MM.1S (cell line): ENCODE data around the gene ZNF618.

Source experiments
- DNase-seq: peaks from one replicate; pipeline ENCODE4 v3.0.0-alpha.2; 2015
- H2AFZ ChIP-seq: fragments of 300-600 bp; sonication (generic); 2 replicates; pipeline ENCODE4 v1.6.0; 2016; ENCODE audit warnings: antibody characterized with exemption, low read length
- H3F3A ChIP-seq: fragments of 300-600 bp; sonication (generic); 2 replicates; pipeline ENCODE4 v1.6.1; 2016; ENCODE audit warnings: mild to moderate bottlenecking, antibody characterized with exemption, low read length, moderate library complexity, mixed read lengths; ENCODE audit not compliant: insufficient read depth
- H3K27ac ChIP-seq: fragments of 300-600 bp; sonication (generic); 2 replicates; pipeline ENCODE4 v1.5.1; 2016; ENCODE audit warnings: mild to moderate bottlenecking, low read length
- H3K27me3 ChIP-seq: fragments of 300-600 bp; sonication (generic); replicated peaks from 2 replicates; pipeline ENCODE4 v1.6.0; 2016; ENCODE audit warnings: low read length; ENCODE audit not compliant: insufficient read depth
- H3K36me3 ChIP-seq: fragments of 300-600 bp; sonication (generic); replicated peaks from 2 replicates; pipeline ENCODE4 v1.6.1; 2016; ENCODE audit warnings: mild to moderate bottlenecking, low read length, mixed read lengths; ENCODE audit not compliant: insufficient read depth
- H3K4me1 ChIP-seq: fragments of 300-600 bp; sonication (generic); 2 replicates; pipeline ENCODE4 v1.6.1; 2016; ENCODE audit warnings: low read length, mixed read lengths
- H3K4me2 ChIP-seq: fragments of 300-600 bp; sonication (generic); 2 replicates; pipeline ENCODE4 v1.6.0; 2016; ENCODE audit warnings: low read depth, low read length
- H3K4me3 ChIP-seq: fragments of 300-600 bp; sonication (generic); 2 replicates; pipeline ENCODE4 v1.5.1; 2016; ENCODE audit warnings: low read length, mixed read lengths
- H3K79me2 ChIP-seq: fragments of 300-600 bp; sonication (generic); 2 replicates; pipeline ENCODE4 v1.6.1; 2016; ENCODE audit warnings: mixed run types, low read length, mixed read lengths
- H3K9ac ChIP-seq: fragments of 300-600 bp; sonication (generic); 2 replicates; pipeline ENCODE4 v1.6.1; 2016; ENCODE audit warnings: low read length, mixed read lengths
- H3K9me2 ChIP-seq: fragments of 300-600 bp; sonication (generic); replicated peaks from 2 replicates; pipeline ENCODE4 v1.6.1; 2016; ENCODE audit warnings: mild to moderate bottlenecking, low read length, mixed read lengths; ENCODE audit not compliant: insufficient read depth
- H3K9me3 ChIP-seq: fragments of 300-600 bp; sonication (generic); replicated peaks from 2 replicates; pipeline ENCODE4 v1.6.1; 2016; ENCODE audit warnings: mild to moderate bottlenecking, low read length, mixed read lengths; ENCODE audit not compliant: insufficient read depth
- H4K20me1 ChIP-seq: fragments of 300-600 bp; sonication (generic); 2 replicates; pipeline ENCODE4 v1.6.1; 2016; ENCODE audit warnings: mild to moderate bottlenecking, low read length, moderate library complexity, mixed read lengths; ENCODE audit not compliant: insufficient read depth
- EZH2 ChIP-seq: fragments of 300-600 bp; sonication (generic); optimal IDR thresholded peaks from 2 replicates; pipeline ENCODE3; 2017; ENCODE audit warnings: low read depth, mild to moderate bottlenecking, antibody characterized with exemption, low read length, mixed read lengths
- EZH2phosphoT487 ChIP-seq: fragments of 300-600 bp; sonication (generic); IDR thresholded peaks from 2 replicates; pipeline ENCODE4 v1.6.1; 2018; ENCODE audit warnings: antibody characterized with exemption, low read length
- TF ChIP-seq, protein P1 (sequence below): fragments of 300-600 bp; sonication (generic); IDR thresholded peaks from 2 replicates; pipeline ENCODE4 v1.5.1; 2016; ENCODE audit warnings: antibody characterized with exemption, low read length, mixed read lengths

The ZNF618 gene

DNA sequence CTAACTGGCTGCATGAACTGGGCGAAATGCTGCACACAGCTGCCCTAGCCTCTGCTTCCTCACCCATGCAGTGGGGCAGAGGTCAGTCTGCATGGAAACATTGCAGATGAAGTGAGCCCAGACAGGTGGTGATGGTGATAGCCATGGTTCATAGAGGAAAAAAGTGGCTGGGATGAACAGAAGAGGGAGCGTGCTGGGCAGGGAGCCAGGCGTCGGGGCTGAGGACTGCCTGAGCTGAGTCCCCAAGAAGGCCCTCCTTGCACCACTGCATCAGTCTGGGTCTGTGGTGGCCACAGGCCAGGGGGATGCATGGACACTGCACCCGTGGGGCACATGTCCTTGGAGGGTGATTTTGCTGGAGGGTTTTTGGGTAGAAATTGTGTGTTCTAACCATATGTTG, 121.5 kb downstream of the ZNF618 start:
- Histone ChIP-seq H3K27ac (no peak overlapping the region), H3K4me1 (no peaks in the 10 kb centered on the region), H3K9me2 (no peaks in the 10 kb centered on the region), H4K20me1 (no peaks in the 10 kb centered on the region), H3K4me3 (no peak overlapping the region), H3K9ac (no peak overlapping the region), H3K36me3 (no peaks in the 10 kb centered on the region), H3F3A (no peaks in the 10 kb centered on the region), H3K9me3 (no peaks in the 10 kb centered on the region), H3K79me2 (no peaks in the 10 kb centered on the region), H3K4me2 (no peak overlapping the region), H3K27me3 (no peaks in the 10 kb centered on the region), H2AFZ (no peak overlapping the region)
- TF ChIP-seq, protein P1, sequence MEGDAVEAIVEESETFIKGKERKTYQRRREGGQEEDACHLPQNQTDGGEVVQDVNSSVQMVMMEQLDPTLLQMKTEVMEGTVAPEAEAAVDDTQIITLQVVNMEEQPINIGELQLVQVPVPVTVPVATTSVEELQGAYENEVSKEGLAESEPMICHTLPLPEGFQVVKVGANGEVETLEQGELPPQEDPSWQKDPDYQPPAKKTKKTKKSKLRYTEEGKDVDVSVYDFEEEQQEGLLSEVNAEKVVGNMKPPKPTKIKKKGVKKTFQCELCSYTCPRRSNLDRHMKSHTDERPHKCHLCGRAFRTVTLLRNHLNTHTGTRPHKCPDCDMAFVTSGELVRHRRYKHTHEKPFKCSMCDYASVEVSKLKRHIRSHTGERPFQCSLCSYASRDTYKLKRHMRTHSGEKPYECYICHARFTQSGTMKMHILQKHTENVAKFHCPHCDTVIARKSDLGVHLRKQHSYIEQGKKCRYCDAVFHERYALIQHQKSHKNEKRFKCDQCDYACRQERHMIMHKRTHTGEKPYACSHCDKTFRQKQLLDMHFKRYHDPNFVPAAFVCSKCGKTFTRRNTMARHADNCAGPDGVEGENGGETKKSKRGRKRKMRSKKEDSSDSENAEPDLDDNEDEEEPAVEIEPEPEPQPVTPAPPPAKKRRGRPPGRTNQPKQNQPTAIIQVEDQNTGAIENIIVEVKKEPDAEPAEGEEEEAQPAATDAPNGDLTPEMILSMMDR: no peak
- TF ChIP-seq EZH2phosphoT487 (no peak), EZH2 (no peak)
- DNase-seq: no peak

DNA sequence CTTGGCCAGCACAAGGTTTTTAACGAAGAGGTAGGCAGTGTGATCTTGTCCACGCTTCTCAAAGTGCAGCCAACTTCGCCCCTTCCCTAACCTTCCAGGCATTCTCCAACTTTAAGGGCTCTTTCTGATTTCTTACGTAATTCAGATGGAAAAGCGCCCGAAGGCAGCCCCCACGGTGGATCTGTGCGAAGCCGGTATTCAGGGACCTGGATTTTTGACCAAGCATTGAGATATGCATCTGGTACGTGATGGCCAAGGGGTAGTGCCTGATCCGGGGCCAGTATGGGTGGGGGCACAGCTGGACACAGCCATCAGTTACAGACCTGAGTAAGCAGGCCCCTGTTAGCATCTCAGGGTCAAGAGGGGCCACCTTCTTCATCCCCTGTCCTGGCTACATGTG, 122.0 kb downstream of the ZNF618 start:
- Histone ChIP-seq H3K4me3 (no peak overlapping the region), H3K4me1 (no peaks in the 10 kb centered on the region), H3K79me2 (no peaks in the 10 kb centered on the region), H4K20me1 (no peaks in the 10 kb centered on the region), H3K9me3 (no peaks in the 10 kb centered on the region), H3K9me2 (no peaks in the 10 kb centered on the region), H3K4me2 (no peak overlapping the region), H3F3A (no peaks in the 10 kb centered on the region), H3K9ac (no peak overlapping the region), H3K36me3 (no peaks in the 10 kb centered on the region), H2AFZ (no peak overlapping the region), H3K27me3 (no peaks in the 10 kb centered on the region), H3K27ac (no peak overlapping the region)
- no peak for TF ChIP-seq EZH2phosphoT487
- TF ChIP-seq, protein P1: no peak
- no peak for TF ChIP-seq EZH2
- DNase-seq: no peak

DNA sequence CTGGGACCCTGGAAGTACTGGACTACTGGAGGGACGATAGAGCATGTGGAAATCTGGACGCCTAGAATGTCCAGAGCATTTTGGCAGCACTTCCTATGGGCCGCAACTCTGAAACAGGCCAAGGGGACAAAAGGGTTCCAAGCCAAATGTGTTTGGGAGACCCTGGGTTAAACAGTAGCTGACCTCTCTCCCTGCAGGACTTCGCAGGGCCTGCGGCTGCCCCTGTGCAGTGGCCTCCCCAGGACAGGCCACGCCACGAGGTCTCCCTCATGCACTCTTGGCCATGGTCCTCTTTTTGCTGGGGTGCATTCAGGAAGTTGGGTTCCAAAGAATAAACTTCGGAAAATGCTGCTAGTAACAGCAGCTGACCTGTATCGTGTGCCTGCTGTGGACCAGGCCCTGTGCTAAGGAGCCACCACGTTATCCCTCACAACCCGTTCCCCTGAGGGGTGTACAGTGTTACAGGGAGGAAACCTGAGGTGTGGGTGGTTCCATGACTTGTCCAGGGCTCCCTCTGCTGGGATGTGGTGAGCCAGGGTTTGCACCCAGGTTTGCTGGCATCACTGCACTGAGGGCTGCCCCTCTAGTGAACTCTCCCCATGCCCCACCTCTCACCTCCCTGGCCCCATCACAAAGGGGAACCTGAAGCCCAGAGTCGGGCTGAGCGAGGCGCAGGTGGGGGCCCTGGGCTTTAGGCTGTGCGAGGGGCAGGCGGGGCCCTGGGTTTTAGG, 122.6 kb downstream of the ZNF618 start:
- DNase-seq: no peak
- Histone ChIP-seq H3K36me3 (no peaks in the 10 kb centered on the region), H3K4me3 (no peak overlapping the region), H3F3A (no peaks in the 10 kb centered on the region), H4K20me1 (no peaks in the 10 kb centered on the region), H2AFZ (no peak overlapping the region), H3K79me2 (no peaks in the 10 kb centered on the region), H3K9ac (no peak overlapping the region), H3K9me3 (no peaks in the 10 kb centered on the region), H3K27ac (no peak overlapping the region), H3K4me1 (no peaks in the 10 kb centered on the region), H3K27me3 (no peaks in the 10 kb centered on the region), H3K4me2 (no peak overlapping the region), H3K9me2 (no peaks in the 10 kb centered on the region)
- TF ChIP-seq, protein P1: no peak
